H9 (cell line): ENCODE results near the gene TMEM30B. TPM values are rescaled to one million over a fixed set of nuclear protein-coding genes. Genes with fewer than 3 reads are reported as not detected.

Experiments used
- DNase-seq: peaks from one replicate; pipeline ENCODE4 v3.0.0-alpha.2; 2017
- H2AFZ ChIP-seq: one replicate; pipeline ENCODE4 v1.6.1; 2013; ENCODE audit warnings: mild to moderate bottlenecking, low read length, control low read depth, moderate library complexity
- H2AK5ac ChIP-seq: 2 replicates; pipeline ENCODE4 v1.6.1; 2013; ENCODE audit warnings: low read length, control low read depth, mixed read lengths; ENCODE audit not compliant: insufficient read length
- H2BK120ac ChIP-seq: one replicate; pipeline ENCODE4 v1.6.1; 2013; ENCODE audit warnings: low read depth, mild to moderate bottlenecking, low read length, control low read depth, inconsistent platforms; ENCODE audit not compliant: poor library complexity, severe bottlenecking
- H2BK12ac ChIP-seq: 2 replicates; pipeline ENCODE4 v1.6.1; 2013; ENCODE audit warnings: low read length, control low read depth, mixed read lengths, low read depth; ENCODE audit not compliant: insufficient read length
- H2BK15ac ChIP-seq: 2 replicates; pipeline ENCODE4 v1.6.1; 2013; ENCODE audit warnings: low read depth, low read length, control low read depth
- H2BK20ac ChIP-seq: one replicate; pipeline ENCODE4 v1.6.1; 2013; ENCODE audit warnings: low read depth, mild to moderate bottlenecking, low read length, control low read depth, inconsistent platforms; ENCODE audit not compliant: poor library complexity, severe bottlenecking
- H2BK5ac ChIP-seq: 2 replicates; pipeline ENCODE4 v1.6.1; 2013; ENCODE audit warnings: low read length, control low read depth, mixed read lengths; ENCODE audit not compliant: insufficient read length
- H3K14ac ChIP-seq: 2 replicates; pipeline ENCODE4 v1.6.1; 2013; ENCODE audit warnings: low read length, control low read depth; ENCODE audit not compliant: insufficient read depth
- H3K18ac ChIP-seq: 2 replicates; pipeline ENCODE4 v1.6.1; 2013; ENCODE audit warnings: low read depth, mild to moderate bottlenecking, mixed read lengths, low read length, control low read depth; ENCODE audit not compliant: insufficient read length
- H3K23ac ChIP-seq: 2 replicates; pipeline ENCODE4 v1.6.1; 2013; ENCODE audit warnings: low read length, control low read depth, mixed read lengths, low read depth; ENCODE audit not compliant: insufficient read length
- H3K23me2 ChIP-seq: 2 replicates; pipeline ENCODE4 v1.6.1; 2013; ENCODE audit warnings: low read depth, mild to moderate bottlenecking, mixed read lengths, low read length, control low read depth; ENCODE audit not compliant: insufficient read length, poor library complexity, severe bottlenecking
- H3K27ac ChIP-seq: 2 replicates; pipeline ENCODE4 v1.5.1; 2013; ENCODE audit warnings: low read length, control low read depth, mixed read lengths, low read depth; ENCODE audit not compliant: insufficient read length
- H3K27me3 ChIP-seq: 2 replicates; pipeline ENCODE4 v1.6.1; 2013; ENCODE audit warnings: low read length, control low read depth, inconsistent platforms; ENCODE audit not compliant: insufficient read depth
- H3K4ac ChIP-seq: 2 replicates; pipeline ENCODE4 v1.6.1; 2013; ENCODE audit warnings: low read depth, mild to moderate bottlenecking, control low read depth, inconsistent platforms, low read length, moderate library complexity
- H3K4me1 ChIP-seq: 2 replicates; pipeline ENCODE4 v1.6.1; 2013; ENCODE audit warnings: low read length, control low read depth, inconsistent platforms; ENCODE audit not compliant: insufficient read depth
- H3K4me2 ChIP-seq: 2 replicates; pipeline ENCODE4 v1.6.1; 2013; ENCODE audit warnings: low read length, control low read depth, mixed read lengths; ENCODE audit not compliant: insufficient read length, insufficient read depth
- H3K56ac ChIP-seq: 2 replicates; pipeline ENCODE4 v1.6.1; 2013; ENCODE audit warnings: low read depth, mild to moderate bottlenecking, mixed read lengths, low read length, control low read depth; ENCODE audit not compliant: insufficient read length
- H3K79me1 ChIP-seq: 2 replicates; pipeline ENCODE4 v1.6.1; 2013; ENCODE audit warnings: low read depth, mild to moderate bottlenecking, moderate library complexity, low read length, control low read depth, inconsistent platforms; ENCODE audit not compliant: insufficient read depth, poor library complexity, severe bottlenecking
- H3K79me2 ChIP-seq: 2 replicates; pipeline ENCODE4 v1.6.1; 2013; ENCODE audit warnings: low read length, control low read depth, inconsistent platforms; ENCODE audit not compliant: insufficient read depth
- H3K9ac ChIP-seq: 2 replicates; pipeline ENCODE4 v1.6.1; 2013; ENCODE audit warnings: low read length, control low read depth, mixed read lengths; ENCODE audit not compliant: insufficient read length; ENCODE audit errors: extremely low read depth
- H3K9me3 ChIP-seq: one replicate; pipeline ENCODE4 v1.6.1; 2013; ENCODE audit warnings: low read depth, low read length, inconsistent platforms; ENCODE audit not compliant: control insufficient read depth
- H3T11ph ChIP-seq: one replicate; pipeline ENCODE4 v1.6.1; 2013; ENCODE audit warnings: mild to moderate bottlenecking, low read length, control low read depth, inconsistent platforms
- H4K20me1 ChIP-seq: one replicate; pipeline ENCODE4 v1.6.1; 2013; ENCODE audit not compliant: control insufficient read depth, insufficient read length, insufficient read depth
- H4K5ac ChIP-seq: 2 replicates; pipeline ENCODE4 v1.6.1; 2013; ENCODE audit warnings: low read depth, mild to moderate bottlenecking, mixed read lengths, low read length, control low read depth; ENCODE audit not compliant: insufficient read length
- H4K8ac ChIP-seq: replicated peaks from 2 replicates; pipeline ENCODE4 v1.6.1; 2013; ENCODE audit warnings: low read length, control low read depth, mixed read lengths, low read depth; ENCODE audit not compliant: insufficient read length
- H4K91ac ChIP-seq: 2 replicates; pipeline ENCODE4 v1.6.1; 2013; ENCODE audit warnings: low read depth, mild to moderate bottlenecking, moderate library complexity, mixed read lengths, low read length, control low read depth; ENCODE audit not compliant: insufficient read length
- H3K27ac Mint-ChIP-seq, 3 experiments: 2 replicates in 2 of 3; 3 replicates in 1 of 3; pipeline ENCODE4 v1.8.0; 2020 to 2021; ENCODE audit warnings: mixed read lengths in 3 of 3, mild to moderate bottlenecking in 1 of 3, moderate library complexity in 1 of 3
- H3K27me3 Mint-ChIP-seq: 2 replicates; pipeline ENCODE4 v1.8.0; 2021; ENCODE audit warnings: low read depth, mild to moderate bottlenecking, moderate library complexity, mixed read lengths
- H3K36me3 Mint-ChIP-seq, 3 experiments: 2 replicates in 2 of 3; 3 replicates in 1 of 3; pipeline ENCODE4 v1.8.0; 2020 to 2021; ENCODE audit warnings: low read depth in 3 of 3, mixed read lengths in 3 of 3; ENCODE audit not compliant: insufficient read depth in 1 of 3
- H3K4me1 Mint-ChIP-seq, 2 experiments: 2 replicates each; pipeline ENCODE4 v1.8.0; 2020; ENCODE audit warnings: mixed read lengths in 2 of 2
- H3K4me3 Mint-ChIP-seq, 2 experiments: 2 replicates in 1 of 2; 3 replicates in 1 of 2; pipeline ENCODE4 v1.8.0; 2020 to 2021; ENCODE audit warnings: mild to moderate bottlenecking in 2 of 2, mixed read lengths in 2 of 2, moderate library complexity in 1 of 2
- H3K9me3 Mint-ChIP-seq, 2 experiments: 2 replicates in 1 of 2; 3 replicates in 1 of 2; pipeline ENCODE4 v1.8.0; 2020; ENCODE audit warnings: mild to moderate bottlenecking in 2 of 2, mixed read lengths in 2 of 2, moderate library complexity in 1 of 2
- CTCF ChIP-seq: fragments of 200-600 bp; sonication (generic); conservative IDR thresholded peaks from 3 replicates; pipeline ENCODE4 v1.8.0; 2021; ENCODE audit warnings: antibody characterized with exemption, mild to moderate bottlenecking
- WGBS: extraction: QIAGEN DNeasy Blood & Tissue Kit; methylation state at CpG from one replicate; pipeline ENCODE4 v1.1.7; 2013; ENCODE audit warnings: missing lambda C conversion rate, low lambda C conversion rate, mixed read lengths; ENCODE audit not compliant: insufficient read length; ENCODE audit errors: extremely low coverage; 5-methylcytosine and 5-hydroxymethylcytosine counted together
- total RNA-seq: library from RNA; stranded (reverse); gene quantifications from 2 replicates; pipeline ENCODE4 v1.2.1, GENCODE V29; 2021

The TMEM30B gene
- total RNA-seq, 1 experiment from 2014 or later: 12.2 TPM

DNA sequence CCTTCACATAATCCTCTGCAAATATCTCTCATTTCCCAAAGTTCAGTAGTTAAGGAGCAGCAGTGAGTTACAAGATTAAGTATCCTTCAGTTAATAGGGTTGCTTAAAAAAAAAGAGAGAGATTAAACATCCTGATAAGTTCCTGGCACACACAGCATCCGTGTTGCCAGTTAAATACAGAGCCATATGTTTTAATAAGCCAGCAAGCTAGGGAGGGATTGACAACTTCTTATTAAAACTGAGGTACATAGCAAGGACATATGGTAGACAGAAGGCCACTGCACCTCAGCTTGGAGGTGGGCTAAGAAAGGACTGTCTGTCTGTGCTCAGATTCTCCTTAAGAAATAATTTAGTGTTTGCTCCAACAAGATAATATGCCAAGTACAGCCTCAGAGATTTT, 9.6 kb upstream of the TMEM30B start:
- H3K79me1 ChIP-seq: no peaks in the 10 kb centered on the region
- H4K5ac ChIP-seq: no peak overlapping the region
- H3K18ac ChIP-seq: no peak overlapping the region
- H3K27me3 Mint-ChIP-seq: no peaks in the 10 kb centered on the region
- no peaks in the 10 kb centered on the region for H3K23me2 ChIP-seq
- no peak overlapping the region for H3K27ac ChIP-seq
- no peak overlapping the region for H2BK20ac ChIP-seq
- H2BK5ac ChIP-seq: no peak overlapping the region
- no peak overlapping the region for H3K9ac ChIP-seq
- no peaks in the 10 kb centered on the region for H3K9me3 ChIP-seq
- H3K9me3 Mint-ChIP-seq: no peaks in the 10 kb centered on the region
- no peak overlapping the region for H2BK15ac ChIP-seq
- H4K8ac ChIP-seq: no peak overlapping the region
- no peaks in the 10 kb centered on the region for H3K79me2 ChIP-seq
- no peaks in the 10 kb centered on the region for H3K27me3 ChIP-seq
- H4K20me1 ChIP-seq: no peaks in the 10 kb centered on the region
- no peak overlapping the region for H3K27ac Mint-ChIP-seq
- H3K4me1 Mint-ChIP-seq: peaks cover 0 to 3% of the 10 kb centered on the region in 2 experiments; a peak in 1 of 4 replicates
- no peak overlapping the region for H3K56ac ChIP-seq
- no peak overlapping the region for H2AK5ac ChIP-seq
- H3K14ac ChIP-seq: no peak overlapping the region
- H3T11ph ChIP-seq: no peak overlapping the region
- H2AFZ ChIP-seq: no peak overlapping the region
- no peaks in the 10 kb centered on the region for H3K36me3 Mint-ChIP-seq
- no peak for TF ChIP-seq CTCF
- H2BK120ac ChIP-seq: no peak overlapping the region
- no peak overlapping the region for H3K4me2 ChIP-seq
- no peak for DNase-seq
- H3K4me1 ChIP-seq: no peaks in the 10 kb centered on the region
- no peak overlapping the region for H2BK12ac ChIP-seq
- no peak overlapping the region for H4K91ac ChIP-seq
- WGBS: no CpG with 5 or more reads among the region's 1 CpG
- no peak overlapping the region for H3K4me3 Mint-ChIP-seq
- no peak overlapping the region for H3K23ac ChIP-seq
- no peak overlapping the region for H3K4ac ChIP-seq
